Measurements from ENCODE around the gene LAMB1.

Gene LAMB1

DNA sequence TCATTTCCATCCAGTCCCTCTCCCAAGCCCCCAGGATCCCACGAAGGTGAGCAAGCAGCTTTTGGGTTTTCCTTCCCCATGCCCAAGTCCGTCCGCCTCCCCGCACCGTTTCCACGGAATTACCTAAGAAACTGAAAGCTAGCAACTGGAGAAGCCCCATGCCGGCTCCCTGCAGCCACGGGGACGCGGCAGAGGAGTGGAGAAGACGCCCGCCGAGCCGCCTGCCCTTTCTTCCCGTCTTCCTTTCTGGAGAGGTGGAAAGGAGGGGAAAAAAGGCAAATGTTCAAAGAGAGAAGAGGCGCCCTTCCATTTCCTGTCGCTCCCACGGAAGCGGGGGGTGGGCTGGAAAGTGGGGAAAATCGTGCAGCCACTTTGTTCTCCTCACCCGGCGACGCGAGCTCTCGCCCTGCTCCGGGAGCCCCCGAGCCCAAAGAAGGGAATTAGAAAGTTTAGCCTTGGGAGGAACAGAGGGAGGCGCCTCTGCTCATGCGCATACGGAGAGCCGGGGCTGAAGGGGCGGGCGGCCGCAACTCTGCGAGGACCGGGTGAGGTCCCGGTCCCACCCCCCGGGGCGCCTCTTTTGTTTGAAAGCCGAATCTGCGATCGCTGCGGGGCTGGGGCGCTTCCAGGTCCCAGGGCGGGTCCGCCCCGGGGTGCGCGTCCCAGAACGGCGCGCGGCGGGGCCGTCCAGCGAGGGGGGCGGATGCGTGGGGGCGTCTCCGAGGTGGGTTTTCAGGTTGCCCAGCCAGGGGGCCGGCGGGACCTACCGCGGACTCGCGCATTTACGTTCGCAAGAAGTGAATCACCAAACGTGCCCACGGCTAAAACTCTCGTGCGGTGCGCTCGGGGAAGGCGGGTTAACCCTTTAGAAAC is at the start of gene LAMB1:
LAMB1 (minus strand) TSS at position 436 of the 873 bp plus-strand sequence; CDS start at position 160, 276 bp downstream.
- Histone ChIP-seq H3K9me3 (replicated peaks; ENCODE audit: insufficient read depth, low read length) (no peaks in the 10 kb centered on the region), H3K79me2 (ENCODE audit: low read length) (no peaks in the 10 kb centered on the region), H3K9me2 (replicated peaks; ENCODE audit: insufficient read depth, low read length) (no peaks in the 10 kb centered on the region), H3K9ac (ENCODE audit: low read length) (no peak within 1 kb of the TSS), H3K27me3 (replicated peaks; ENCODE audit: insufficient read depth, low read length) (0 out of 2 replicates have a peak, but pooled peaks cover 3% of the 10 kb centered on the region), H2AFZ (ENCODE audit: low read length) (peak within 1 kb of the TSS; percentile 67), H3K4me1 (ENCODE audit: low read length) (no peaks in the 10 kb centered on the region), H3K4me3 (ENCODE audit: low read length) (peak within 1 kb of the TSS; percentile 51), H3K27ac (ENCODE audit: low read length) (no peak within 1 kb of the TSS), H3F3A (ENCODE audit: insufficient read depth, low read length) (no peaks in the 10 kb centered on the region), H3K4me2 (ENCODE audit: low read depth, low read length) (peak within 1 kb of the TSS; percentile 56; the same call in 1 of the 2 replicates), H3K36me3 (replicated peaks; ENCODE audit: insufficient read depth, low read length) (no peaks in the 10 kb centered on the region), H4K20me1 (ENCODE audit: insufficient read depth, low read length) (no peaks in the 10 kb centered on the region)
- TF ChIP-seq EZH2 (optimal IDR thresholded peaks at IDR 0.05; ENCODE audit: low read depth, low read length) = no peak
- no peak for TF ChIP-seq EZH2phosphoT487 (IDR thresholded peaks at IDR 0.05; ENCODE audit: low read length)
- TF ChIP-seq, protein P1, sequence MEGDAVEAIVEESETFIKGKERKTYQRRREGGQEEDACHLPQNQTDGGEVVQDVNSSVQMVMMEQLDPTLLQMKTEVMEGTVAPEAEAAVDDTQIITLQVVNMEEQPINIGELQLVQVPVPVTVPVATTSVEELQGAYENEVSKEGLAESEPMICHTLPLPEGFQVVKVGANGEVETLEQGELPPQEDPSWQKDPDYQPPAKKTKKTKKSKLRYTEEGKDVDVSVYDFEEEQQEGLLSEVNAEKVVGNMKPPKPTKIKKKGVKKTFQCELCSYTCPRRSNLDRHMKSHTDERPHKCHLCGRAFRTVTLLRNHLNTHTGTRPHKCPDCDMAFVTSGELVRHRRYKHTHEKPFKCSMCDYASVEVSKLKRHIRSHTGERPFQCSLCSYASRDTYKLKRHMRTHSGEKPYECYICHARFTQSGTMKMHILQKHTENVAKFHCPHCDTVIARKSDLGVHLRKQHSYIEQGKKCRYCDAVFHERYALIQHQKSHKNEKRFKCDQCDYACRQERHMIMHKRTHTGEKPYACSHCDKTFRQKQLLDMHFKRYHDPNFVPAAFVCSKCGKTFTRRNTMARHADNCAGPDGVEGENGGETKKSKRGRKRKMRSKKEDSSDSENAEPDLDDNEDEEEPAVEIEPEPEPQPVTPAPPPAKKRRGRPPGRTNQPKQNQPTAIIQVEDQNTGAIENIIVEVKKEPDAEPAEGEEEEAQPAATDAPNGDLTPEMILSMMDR (IDR thresholded peaks at IDR 0.05; ENCODE audit: low read length) = no peak
- no peak for DNase-seq

DNA sequence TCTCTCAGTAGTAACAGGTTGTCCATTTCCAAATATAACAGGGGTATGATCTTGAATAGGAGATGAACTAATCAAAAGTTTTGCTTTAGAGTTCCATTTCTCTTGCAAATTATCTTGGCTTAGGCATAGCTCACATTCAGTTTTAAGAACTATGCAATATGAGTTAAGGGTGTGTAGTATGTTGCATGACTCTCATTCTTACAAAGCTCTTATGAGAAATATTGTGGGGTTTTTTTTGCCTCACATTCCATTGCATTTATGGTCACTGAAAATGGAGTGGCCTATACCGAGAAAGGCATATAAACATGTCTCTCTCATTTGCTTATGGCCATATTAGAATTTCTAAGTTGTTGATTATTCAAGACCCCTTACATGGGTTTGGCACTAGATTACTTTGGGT is 48.5 kb upstream of the LAMB1 start:
- no peak overlapping the region for H3K27ac ChIP-seq (ENCODE audit: low read length)
- TF ChIP-seq EZH2 (optimal IDR thresholded peaks at IDR 0.05; ENCODE audit: low read depth, low read length) (no peak), EZH2phosphoT487 (IDR thresholded peaks at IDR 0.05; ENCODE audit: low read length) (no peak)
- TF ChIP-seq, protein P1 (IDR thresholded peaks at IDR 0.05; ENCODE audit: low read length) = no peak
- DNase-seq = no peak
- H2AFZ ChIP-seq (ENCODE audit: low read length) = no peak overlapping the region
- no peaks in the 10 kb centered on the region for H3K79me2 ChIP-seq (ENCODE audit: low read length)
- no peaks in the 10 kb centered on the region for H3K9me2 ChIP-seq (replicated peaks; ENCODE audit: insufficient read depth, low read length)
- no peaks in the 10 kb centered on the region for H3K9me3 ChIP-seq (replicated peaks; ENCODE audit: insufficient read depth, low read length)
- peaks cover 14% of the 10 kb centered on the region for H3K4me1 ChIP-seq (ENCODE audit: low read length)
- H3K36me3 ChIP-seq (replicated peaks; ENCODE audit: insufficient read depth, low read length) = no peaks in the 10 kb centered on the region
- H3K9ac ChIP-seq (ENCODE audit: low read length) = no peak overlapping the region
- H4K20me1 ChIP-seq (ENCODE audit: insufficient read depth, low read length) = no peaks in the 10 kb centered on the region
- no peaks in the 10 kb centered on the region for H3K27me3 ChIP-seq (replicated peaks; ENCODE audit: insufficient read depth, low read length)
- no peak overlapping the region for H3K4me3 ChIP-seq (ENCODE audit: low read length)
- H3K4me2 ChIP-seq (ENCODE audit: low read depth, low read length) = no peak overlapping the region
- no peaks in the 10 kb centered on the region for H3F3A ChIP-seq (ENCODE audit: insufficient read depth, low read length)

DNA sequence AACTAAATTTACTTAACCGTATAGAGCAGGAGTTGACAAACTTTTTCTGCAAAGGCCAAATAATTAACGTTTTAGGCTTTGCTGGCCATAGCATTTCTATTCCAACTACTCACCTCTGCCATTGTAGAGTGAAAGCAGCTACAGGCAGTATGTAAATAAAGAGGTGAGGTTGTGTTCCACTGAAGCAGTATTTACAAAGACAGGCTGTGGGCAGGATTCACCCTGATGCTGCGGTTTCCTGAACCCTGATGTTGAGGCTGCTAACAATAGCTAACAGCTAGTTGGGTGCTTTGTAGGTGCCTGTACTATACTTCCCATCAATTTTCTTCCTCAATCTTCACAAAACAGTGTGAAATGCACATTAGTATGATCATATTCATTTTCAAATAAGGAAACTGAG is 47.0 kb upstream of the LAMB1 start:
- Histone ChIP-seq H3K36me3 (replicated peaks; ENCODE audit: insufficient read depth, low read length) (no peaks in the 10 kb centered on the region), H4K20me1 (ENCODE audit: insufficient read depth, low read length) (no peaks in the 10 kb centered on the region), H3K4me2 (ENCODE audit: low read depth, low read length) (peak overlapping the region; percentile 23), H3K79me2 (ENCODE audit: low read length) (no peaks in the 10 kb centered on the region), H3F3A (ENCODE audit: insufficient read depth, low read length) (no peaks in the 10 kb centered on the region), H3K27me3 (replicated peaks; ENCODE audit: insufficient read depth, low read length) (no peaks in the 10 kb centered on the region), H2AFZ (ENCODE audit: low read length) (no peak overlapping the region), H3K9me2 (replicated peaks; ENCODE audit: insufficient read depth, low read length) (no peaks in the 10 kb centered on the region), H3K4me1 (ENCODE audit: low read length) (peaks cover 14% of the 10 kb centered on the region), H3K9me3 (replicated peaks; ENCODE audit: insufficient read depth, low read length) (no peaks in the 10 kb centered on the region), H3K27ac (ENCODE audit: low read length) (no peak overlapping the region), H3K4me3 (ENCODE audit: low read length) (no peak overlapping the region), H3K9ac (ENCODE audit: low read length) (no peak overlapping the region)
- no peak for TF ChIP-seq EZH2 (optimal IDR thresholded peaks at IDR 0.05; ENCODE audit: low read depth, low read length)
- TF ChIP-seq, protein P1 (IDR thresholded peaks at IDR 0.05; ENCODE audit: low read length) = no peak
- TF ChIP-seq EZH2phosphoT487 (IDR thresholded peaks at IDR 0.05; ENCODE audit: low read length) = no peak
- peak; percentile 87 for DNase-seq

All from MM.1S (cell line).